WTC11 (cell line): ENCODE measurements around the gene BMF. TPM values are rescaled to one million over a fixed set of nuclear protein-coding genes. Genes with fewer than 3 reads are reported as not detected.

Source experiments
- ATAC-seq: fragments of 200-7000 bp; cut with Tn5 transposase; 2 replicates; pipeline ENCODE4 v1.10.0; 2021; ENCODE audit warnings: mild to moderate bottlenecking, moderate library complexity
- CTCF ChIA-PET: fragments of 300-600 bp; sonication (Branson Sonifier 250); formaldehyde crosslinking; loops from one replicate; lab custom pipeline; 2021; ENCODE audit warnings: antibody characterized with exemption; lab: Charles Lee
- POLR2A ChIA-PET: fragments of 350-600 bp; sonication (Branson Sonifier 250); formaldehyde crosslinking; loops from one replicate; lab custom pipeline; 2021; ENCODE audit warnings: antibody characterized with exemption; lab: Charles Lee
- DNase-seq: peaks from one replicate; pipeline ENCODE4 v3.0.0; 2021; ENCODE audit warnings: low spot score
- H3K27ac Mint-ChIP-seq: 2 replicates; pipeline ENCODE4 v1.8.0; 2021; ENCODE audit warnings: mixed read lengths
- H3K27me3 Mint-ChIP-seq: 2 replicates; pipeline ENCODE4 v1.8.0; 2021; ENCODE audit warnings: low read depth, mild to moderate bottlenecking, moderate library complexity, mixed read lengths
- H3K36me3 Mint-ChIP-seq: 2 replicates; pipeline ENCODE4 v1.8.0; 2021; ENCODE audit warnings: mixed read lengths
- H3K4me1 Mint-ChIP-seq: 2 replicates; pipeline ENCODE4 v1.8.0; 2022; ENCODE audit warnings: mixed read lengths
- H3K4me3 Mint-ChIP-seq: 2 replicates; pipeline ENCODE4 v1.8.0; 2021; ENCODE audit warnings: mild to moderate bottlenecking, moderate library complexity, mixed read lengths
- H3K9me3 Mint-ChIP-seq: 2 replicates; pipeline ENCODE4 v1.8.0; 2021; ENCODE audit warnings: mixed read lengths
- AR ChIP-seq: fragments of 250-450 bp; sonication (Bioruptor Pico); IDR thresholded peaks from 2 replicates; pipeline ENCODE4 v1.9.0; 2021; ENCODE audit warnings: mild to moderate bottlenecking
- ATF1 ChIP-seq: sonication (generic); formaldehyde crosslinking; IDR thresholded peaks from 2 replicates; pipeline ENCODE4 v1.8.1; 2023; ENCODE audit warnings: mild to moderate bottlenecking, moderate library complexity, missing genetic modification reagents
- ATF3 ChIP-seq: sonication (generic); formaldehyde crosslinking; conservative IDR thresholded peaks from 2 replicates; pipeline ENCODE4 v1.8.1; 2022; ENCODE audit warnings: mild to moderate bottlenecking, missing genetic modification reagents
- ATF6 ChIP-seq: sonication (generic); formaldehyde crosslinking; IDR thresholded peaks from 2 replicates; pipeline ENCODE4 v1.8.1; 2023; ENCODE audit warnings: mild to moderate bottlenecking, missing genetic modification reagents
- CREM ChIP-seq: sonication (generic); formaldehyde crosslinking; IDR thresholded peaks from 2 replicates; pipeline ENCODE4 v1.8.1; 2022; ENCODE audit warnings: mild to moderate bottlenecking, missing genetic modification reagents, moderate library complexity
- ELF4 ChIP-seq: sonication (generic); formaldehyde crosslinking; IDR thresholded peaks from 2 replicates; pipeline ENCODE4 v1.8.1; 2022; ENCODE audit warnings: low read depth, mild to moderate bottlenecking, moderate library complexity, missing genetic modification reagents
- FOXP4 ChIP-seq: sonication (generic); formaldehyde crosslinking; IDR thresholded peaks from 2 replicates; pipeline ENCODE4 v1.8.0; 2022; ENCODE audit warnings: mild to moderate bottlenecking, missing genetic modification reagents
- IRF1 ChIP-seq: sonication (generic); formaldehyde crosslinking; IDR thresholded peaks from 2 replicates; pipeline ENCODE4 v1.8.0; 2023; ENCODE audit warnings: missing genetic modification reagents
- JAZF1 ChIP-seq: fragments of 250-450 bp; sonication (Bioruptor Pico); IDR thresholded peaks from 2 replicates; pipeline ENCODE4 v1.9.0; 2021; ENCODE audit warnings: moderate library complexity, mild to moderate bottlenecking, inconsistent platforms
- MYBL2 ChIP-seq: sonication (generic); formaldehyde crosslinking; IDR thresholded peaks from 2 replicates; pipeline ENCODE4 v1.8.1; 2023; ENCODE audit warnings: mild to moderate bottlenecking, moderate library complexity, missing genetic modification reagents
- NFE2L1 ChIP-seq: sonication (generic); formaldehyde crosslinking; IDR thresholded peaks from 2 replicates; pipeline ENCODE4 v1.8.1; 2023; ENCODE audit warnings: missing genetic modification reagents
- ZNF425 ChIP-seq: fragments of 250-450 bp; sonication (Bioruptor Pico); conservative IDR thresholded peaks from 2 replicates; pipeline ENCODE4 v1.9.0; 2021; ENCODE audit warnings: mild to moderate bottlenecking
- ZNF512 ChIP-seq: sonication (generic); formaldehyde crosslinking; IDR thresholded peaks from 2 replicates; pipeline ENCODE4 v1.8.1; 2022; ENCODE audit warnings: missing genetic modification reagents, borderline replicate concordance
- ZNF671 ChIP-seq: fragments of 250-450 bp; sonication (Bioruptor Pico); IDR thresholded peaks from 2 replicates; pipeline ENCODE4 v1.8.0; 2021; ENCODE audit warnings: mild to moderate bottlenecking
- total RNA-seq: library from RNA; stranded (reverse); gene quantifications from 3 replicates; pipeline ENCODE4 v1.2.3, GENCODE V29; 2021

BMF gene
- total RNA-seq, 1 experiment from 2014 or later = 36.9 TPM

GRCh38 chr15:40088929-40089755 lies 19.5 kb downstream of the BMF start:
- H3K9me3 Mint-ChIP-seq = no peaks in the 10 kb centered on the region
- H3K27me3 Mint-ChIP-seq = no peaks in the 10 kb centered on the region; the same call in 1 of the 2 replicates
- DNase-seq (peak; percentile 70), ATAC-seq (peak; percentile 80)
- CTCF ChIA-PET = interaction anchor here (0.7 to 4.6 kb wide), 10 partner anchors 17 to 375 kb away, joined by 3 to 50 read pairs (median 4); partner anchors contain the start of gene BMF
- POLR2A ChIA-PET = interaction anchor here (2.1 kb wide), 1 partner anchor 10 kb away, joined by 7 read pairs; no protein-coding TSS in a partner anchor
- TF ChIP-seq ATF1 (CRISPR knock-in tag) (no peak), NFE2L1 (CRISPR knock-in tag) (no peak), ATF6 (CRISPR knock-in tag) (no peak), ELF4 (no peak), ZNF512 (CRISPR knock-in tag) (no peak), ATF3 (CRISPR knock-in tag) (no peak), AR (CRISPR knock-in tag) (no peak), JAZF1 (no peak), FOXP4 (CRISPR knock-in tag) (no peak), IRF1 (no peak), ZNF425 (no peak), MYBL2 (CRISPR knock-in tag) (no peak), CREM (CRISPR knock-in tag) (no peak), ZNF671 (CRISPR knock-in tag) (no peak)
- H3K4me1 Mint-ChIP-seq = peaks cover 83% of the 10 kb centered on the region
- H3K27ac Mint-ChIP-seq = peak overlapping the region; percentile 90
- H3K4me3 Mint-ChIP-seq = peak overlapping the region; percentile 13; the same call in 1 of the 2 replicates
- peaks cover 14% of the 10 kb centered on the region for H3K36me3 Mint-ChIP-seq
